Fibroblast of lung (primary cell): ENCODE results near the gene RRP7A.

ENCODE experiments used
- CTCF ChIP-seq, 2 donors: IDR thresholded peaks in 1 of 2; conservative IDR thresholded peaks in 1 of 2; 1 replicate in 1 of 2; 2 replicates in 1 of 2; pipeline ENCODE4 v1.5.1; 2011 to 2012; ENCODE audit warnings: low read length in 2 of 2, control low read depth in 1 of 2, inconsistent platforms in 1 of 2, low read depth in 1 of 2, mild to moderate bottlenecking in 1 of 2
- EZH2 ChIP-seq: IDR thresholded peaks from 2 replicates; pipeline ENCODE4 v1.5.1; 2012; ENCODE audit warnings: low read length, control low read depth, mild to moderate bottlenecking; ENCODE audit errors: missing control alignments

- TF ChIP-seq CTCF (conservative IDR thresholded peaks at IDR 0.05 in 1 of 2, IDR thresholded peaks at IDR 0.05 in 1 of 2; ENCODE audit: low read depth in 1 of 2, low read length in 2 of 2) (no peak), EZH2 (no peak)
Observed at GRCh38 chr22:42470366-42471082, 49.1 kb downstream of the RRP7A start.
